Raji (cell line): Measurements from ENCODE around the gene LGI1.

ENCODE experiments used
- POLR2A ChIP-seq: IDR thresholded peaks from 2 replicates; pipeline ENCODE4 v1.6.1; 2011; ENCODE audit warnings: low read depth, low read length, control low read depth; ENCODE audit not compliant: insufficient read depth

The LGI1 gene

DNA sequence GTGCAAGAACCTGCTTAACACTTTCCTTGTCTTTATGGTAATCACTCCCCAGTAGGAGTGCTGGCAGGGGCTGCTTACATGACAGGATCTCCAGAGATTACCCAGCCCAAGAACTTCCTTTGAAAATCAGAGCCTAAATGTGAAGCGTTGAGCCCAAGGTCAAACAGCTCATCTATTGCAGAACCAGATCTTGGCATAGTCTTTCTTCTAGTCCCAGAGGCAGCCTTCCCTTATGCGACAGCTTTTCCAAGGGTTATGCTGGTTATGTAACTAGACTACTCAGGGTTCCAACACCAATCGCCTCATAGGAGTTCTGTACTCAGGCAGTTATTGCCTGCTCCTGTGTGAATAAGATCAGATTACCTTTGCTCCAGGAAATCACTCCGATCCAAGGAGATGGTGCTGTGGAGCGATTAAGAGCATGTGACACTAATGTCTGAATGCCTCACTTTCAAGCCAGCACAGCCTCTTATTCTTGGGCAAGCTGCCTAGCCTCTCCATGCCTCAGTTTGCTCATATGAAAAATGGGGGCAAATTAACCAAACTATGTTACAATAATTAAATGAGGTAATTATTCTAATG is 8.4 kb upstream of the LGI1 start:
- TF ChIP-seq POLR2A: no peak

GRCh38 chr10:93751124-93751523 is 6.6 kb upstream of the LGI1 start:
- no peak for TF ChIP-seq POLR2A

DNA sequence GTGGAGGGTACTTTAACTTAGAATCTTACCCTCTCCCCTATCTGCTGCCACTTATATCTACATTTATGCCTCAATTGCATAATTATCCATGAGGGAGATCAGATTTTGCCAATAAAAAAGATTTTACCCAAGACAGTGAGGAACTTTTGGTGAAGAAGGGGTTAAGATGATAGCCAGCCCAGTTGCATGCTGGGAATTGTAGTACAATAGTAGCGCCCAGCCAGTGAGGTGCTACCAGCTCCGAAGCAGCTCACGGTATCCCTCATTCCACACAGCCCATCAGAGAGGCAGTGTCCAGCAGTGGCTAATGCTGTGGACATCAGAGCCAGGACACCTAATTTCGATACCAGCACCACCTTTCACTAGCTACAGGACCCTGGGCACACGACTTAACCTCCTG is 5.9 kb upstream of the LGI1 start:
- no peak for TF ChIP-seq POLR2A

DNA sequence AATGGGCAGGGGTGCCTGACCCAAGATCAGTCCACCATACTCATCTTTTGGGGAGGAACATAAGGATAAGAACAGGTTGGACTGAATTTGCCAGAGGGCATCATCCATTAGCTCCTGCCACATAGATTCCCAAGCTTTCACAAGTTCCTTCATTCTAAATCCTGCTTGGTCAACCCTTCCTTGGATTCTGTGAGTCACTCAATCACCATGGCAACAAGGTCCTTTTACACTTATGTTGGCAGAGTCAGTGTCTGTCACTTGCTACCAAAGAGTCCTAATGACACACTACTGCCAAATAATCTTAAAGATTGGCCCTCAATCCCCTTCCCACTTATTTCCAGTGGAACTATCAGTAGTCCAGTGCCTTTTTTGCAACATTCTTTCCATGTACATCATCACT is 5.0 kb upstream of the LGI1 start:
- no peak for TF ChIP-seq POLR2A

- TF ChIP-seq POLR2A: no peak
Observed at GRCh38 chr10:93753621-93754250, 4.0 kb upstream of the LGI1 start.

DNA sequence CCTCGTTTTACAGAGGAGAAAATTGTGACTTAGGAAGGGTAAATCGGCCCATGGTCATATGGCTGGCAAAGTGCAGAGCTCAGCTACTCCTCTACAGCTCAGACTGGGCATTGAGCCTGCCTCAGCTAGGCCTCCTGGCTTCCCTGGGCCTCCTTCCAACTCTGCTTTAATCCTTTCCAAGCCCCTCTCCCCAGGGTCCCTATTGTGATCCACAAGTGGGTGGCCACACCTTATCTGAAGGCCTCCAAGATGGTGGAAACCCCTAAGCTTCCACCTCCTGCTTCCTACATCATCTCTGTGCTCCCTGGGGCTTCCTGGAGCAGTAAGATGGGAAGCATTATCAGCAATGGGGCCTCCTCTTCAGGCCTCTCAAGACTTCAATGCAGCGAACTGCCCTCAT is 3.0 kb upstream of the LGI1 start:
- no peak for TF ChIP-seq POLR2A

DNA sequence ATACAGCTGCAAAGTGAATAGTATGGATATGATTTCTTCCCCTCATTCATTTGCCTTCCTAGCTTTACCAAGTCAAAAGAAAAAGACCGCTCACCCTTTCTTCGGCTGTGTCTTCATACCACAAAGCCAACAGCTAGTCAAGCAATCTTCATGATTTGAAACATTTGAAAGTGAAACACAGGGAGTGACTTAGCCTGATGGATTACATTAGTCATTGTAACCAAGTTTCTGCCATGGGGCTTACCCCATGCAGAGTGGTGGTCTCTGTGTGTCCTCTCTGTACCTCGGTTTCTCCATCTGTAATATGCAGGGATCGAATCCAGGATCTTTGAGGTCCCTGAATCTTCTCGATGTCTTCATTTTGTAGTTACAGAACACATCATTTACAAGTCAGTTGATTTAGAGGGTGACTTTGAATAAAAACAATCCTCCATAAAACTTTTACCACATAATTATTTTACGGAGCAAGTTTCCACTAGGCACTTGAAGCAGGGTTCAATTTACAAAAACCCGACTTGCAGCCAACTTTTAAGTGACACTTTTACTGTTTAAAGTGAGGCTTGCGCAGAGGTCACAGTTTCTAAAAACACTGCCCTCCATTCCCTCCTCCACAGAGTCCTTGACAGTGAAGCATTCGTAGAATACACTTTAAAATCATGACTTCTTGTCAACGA is 2.2 kb upstream of the LGI1 start:
- no peak for TF ChIP-seq POLR2A

DNA sequence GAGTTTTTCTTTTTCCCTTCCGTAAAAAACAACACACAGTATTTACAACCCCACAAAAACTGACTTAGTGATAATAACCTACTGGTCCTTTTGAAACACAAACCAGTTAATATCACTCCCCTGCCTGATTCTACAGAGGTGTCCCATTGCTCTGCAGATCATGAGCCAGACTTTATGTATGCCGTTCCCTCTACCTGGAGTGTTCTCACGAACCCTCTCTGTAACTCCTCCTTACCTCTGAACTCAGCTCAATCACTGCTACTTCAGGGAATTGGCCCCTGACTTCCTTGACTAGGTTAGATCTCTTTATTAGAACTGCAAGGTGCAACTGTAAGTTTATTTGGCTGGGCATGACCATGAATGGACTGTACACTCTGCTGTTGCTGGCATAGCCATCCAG is 1.6 kb upstream of the LGI1 start:
- TF ChIP-seq POLR2A: no peak

DNA sequence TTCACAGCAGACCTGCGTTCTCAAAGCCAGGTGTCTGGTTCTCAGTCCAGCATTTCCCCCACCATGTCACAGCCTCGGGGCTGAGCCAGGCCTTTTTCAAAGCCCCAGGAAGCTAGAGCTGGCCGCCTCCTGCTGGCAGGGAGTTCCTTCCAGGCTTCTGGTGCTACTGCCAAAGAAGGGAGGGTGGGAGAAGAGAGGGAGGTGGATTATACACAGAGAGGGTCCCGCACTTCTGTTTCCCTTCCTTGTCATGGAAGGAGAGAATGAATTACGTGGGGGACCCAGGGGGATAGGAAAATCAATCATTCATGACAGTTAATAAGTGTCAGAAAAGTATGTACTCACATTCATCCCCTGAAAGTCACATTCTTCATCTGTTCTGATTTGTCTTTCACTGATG is 600 bp upstream of the LGI1 start:
- TF ChIP-seq POLR2A: no peak

GRCh38 chr10:93758508-93758885 is 761 bp downstream of the LGI1 start:
- TF ChIP-seq POLR2A: no peak

DNA sequence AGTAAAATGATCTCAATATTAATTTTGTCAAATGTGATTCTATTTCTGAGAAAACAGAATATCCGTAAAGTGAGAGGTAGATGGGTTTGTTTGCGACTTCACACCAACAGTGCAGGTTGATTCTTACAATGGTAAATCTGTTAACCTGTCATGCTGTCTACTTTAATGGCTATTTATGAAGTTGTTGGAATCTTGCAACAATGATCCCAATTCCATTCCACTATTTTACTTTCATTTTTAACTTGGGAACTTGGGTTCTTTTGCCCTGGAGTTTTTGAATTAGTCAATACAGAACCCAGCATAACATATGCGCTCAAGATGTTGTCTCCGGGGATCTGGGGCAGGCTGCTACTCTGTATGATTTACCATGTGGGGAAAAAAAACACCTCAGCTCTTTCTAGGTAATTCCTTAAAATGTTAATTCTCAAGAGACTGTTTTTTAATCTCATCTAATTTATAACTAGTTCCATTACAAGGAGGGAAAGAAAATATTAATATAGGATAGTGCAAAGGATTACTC is 1.2 kb downstream of the LGI1 start:
- TF ChIP-seq POLR2A: no peak

GRCh38 chr10:93760490-93760889 is 2.8 kb downstream of the LGI1 start:
- TF ChIP-seq POLR2A: no peak

DNA sequence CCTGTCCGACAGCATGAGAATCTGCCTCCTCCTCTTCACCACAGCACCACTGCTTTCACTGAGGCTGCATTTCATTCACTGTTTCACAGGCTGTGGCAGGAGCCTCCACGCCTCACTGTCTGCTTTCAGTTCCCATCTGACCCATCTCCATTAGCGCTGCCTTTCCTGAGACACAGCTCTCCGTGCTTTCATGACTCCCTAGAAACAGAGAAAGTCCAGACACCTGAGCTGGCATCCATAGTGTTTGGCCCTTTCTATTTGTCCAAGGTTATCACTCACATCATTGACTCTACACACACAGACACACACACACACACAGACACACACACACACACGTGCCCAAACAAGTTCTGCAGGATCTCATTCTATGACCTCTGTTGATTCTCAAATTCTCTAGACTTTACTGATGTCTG is 5.2 kb downstream of the LGI1 start:
- TF ChIP-seq POLR2A: no peak

GRCh38 chr10:93766918-93767317 is 9.2 kb downstream of the LGI1 start:
- no peak for TF ChIP-seq POLR2A

GRCh38 chr10:93767724-93768399 is 10.1 kb downstream of the LGI1 start:
- TF ChIP-seq POLR2A: no peak

DNA sequence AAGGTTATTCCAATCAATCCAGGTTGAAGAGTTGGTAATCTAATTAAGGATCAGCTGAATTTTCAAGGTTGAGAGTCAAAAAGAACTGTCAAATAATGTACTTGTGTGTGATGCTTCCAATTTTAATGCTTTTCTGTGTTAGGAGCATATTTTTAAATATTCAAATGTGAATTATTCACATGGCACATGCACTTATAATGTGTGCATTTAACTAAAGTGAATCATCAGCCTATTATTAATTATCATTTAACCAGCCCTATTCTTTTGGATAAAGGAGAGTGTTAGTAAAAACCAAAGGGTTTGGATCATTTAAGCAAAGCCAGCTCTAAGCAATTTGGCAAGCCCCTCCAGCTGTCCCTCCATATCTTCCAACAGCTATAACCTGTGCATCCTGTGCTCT is 11.2 kb downstream of the LGI1 start:
- no peak for TF ChIP-seq POLR2A
